K562 (cell line): Measurements from ENCODE around the gene CD248. TPM values are rescaled to one million over a fixed set of nuclear protein-coding genes. Genes with fewer than 3 reads are reported as not detected.

Experiments used
- CHD4 ChIP-seq: fragments of 200-600 bp; sonication (generic); IDR thresholded peaks from 3 replicates; pipeline ENCODE4 v1.6.1; 2012; ENCODE audit warnings: low read depth, mild to moderate bottlenecking, mixed read lengths, low read length, inconsistent platforms; ENCODE audit not compliant: insufficient read depth, insufficient replicate concordance, poor library complexity, severe bottlenecking
- IRF2 ChIP-seq: sonication (generic); formaldehyde crosslinking; IDR thresholded peaks from 2 replicates; pipeline ENCODE4 v1.8.1; 2022; ENCODE audit warnings: mild to moderate bottlenecking, missing genetic modification reagents
- NONO ChIP-seq, 2 experiments: fragments of 200-400 bp in 1 of 2; fragments of 450-650 bp in 1 of 2; formaldehyde crosslinking in 1 of 2; IDR thresholded peaks; 2 replicates each; pipeline ENCODE4 v1.6.1; 2017; ENCODE audit warnings: low read depth in 2 of 2, mild to moderate bottlenecking in 2 of 2, moderate library complexity in 2 of 2, low read length in 1 of 2
- NR2C1 ChIP-seq, 2 experiments: fragments of 450-650 bp; IDR thresholded peaks; 2 replicates each; pipeline ENCODE4 v1.6.1; 2017; ENCODE audit warnings: mild to moderate bottlenecking in 2 of 2, antibody characterized with exemption in 1 of 2, inconsistent platforms in 1 of 2, missing compliant biosample characterization in 1 of 2, missing genetic modification characterization in 1 of 2
- RAD51 ChIP-seq: fragments of 450-650 bp; IDR thresholded peaks from 2 replicates; pipeline ENCODE4 v1.7.1; 2016; ENCODE audit warnings: low read depth, mild to moderate bottlenecking, borderline replicate concordance
- SAFB ChIP-seq: fragments of 200-400 bp; formaldehyde crosslinking; IDR thresholded peaks from 2 replicates; pipeline ENCODE4 v1.6.1; 2017; ENCODE audit warnings: low read depth, low read length, borderline replicate concordance
- SNIP1 ChIP-seq: fragments of 450-650 bp; IDR thresholded peaks from 2 replicates; pipeline ENCODE4 v1.7.1; 2017; ENCODE audit warnings: low read depth, mild to moderate bottlenecking
- ZEB2 ChIP-seq: fragments of 450-650 bp; IDR thresholded peaks from 2 replicates; pipeline ENCODE4 v1.6.1; 2016
- ZNF224 ChIP-seq: sonication (generic); formaldehyde crosslinking; IDR thresholded peaks from 2 replicates; pipeline ENCODE4 v1.8.0; 2022; ENCODE audit warnings: mild to moderate bottlenecking, missing genetic modification reagents
- ZNF436 ChIP-seq: fragments of 250-450, 450-650 bp; sonication (Bioruptor Pico); formaldehyde crosslinking; IDR thresholded peaks from 2 replicates; pipeline ENCODE4 v1.7.0; 2020; ENCODE audit warnings: mild to moderate bottlenecking
- polyA plus RNA-seq, 8 experiments: library from polyadenylated mRNA; depleted of rRNA in 4 of 8; stranded (reverse) in 5 of 8; unstranded in 3 of 8; fragments of >200 nt; fragmentation: Nextera tagmentation in 2 of 8; fragmentation: Illumina TruSeq in 1 of 8; extraction: Ambion mirVana in 2 of 8; extraction: Trizol in 1 of 8; gene quantifications; 2 replicates each; pipeline versions ENCODE4 v1.2.1 to v1.2.3, GENCODE V29; 2011 to 2014; ENCODE audit warnings: inconsistent platforms in 1 of 8, missing spikeins in 1 of 8
- total RNA-seq, 7 experiments: library from RNA; depleted of rRNA in 6 of 7; stranded (reverse); fragments of >200 nt in 6 of 7; fragmentation: Illumina TruSeq in 2 of 7; extraction: Trizol in 2 of 7; gene quantifications; 2 replicates each; pipeline versions ENCODE4 v1.2.1 to v1.2.3, GENCODE V29; 2011 to 2021; ENCODE audit warnings: low replicate concordance in 1 of 7
- TF ChIP-seq, protein P1 (sequence below), 2 experiments: IDR thresholded peaks; 2 replicates each; pipeline ENCODE4 v1.6.1; 2011; ENCODE audit warnings: borderline replicate concordance in 1 of 2, control low read depth in 1 of 2, low read depth in 1 of 2, low read length in 1 of 2, mild to moderate bottlenecking in 1 of 2, mixed read lengths in 1 of 2, moderate library complexity in 1 of 2; ENCODE audit not compliant: insufficient read depth in 1 of 2, insufficient read length in 1 of 2, poor library complexity in 1 of 2, severe bottlenecking in 1 of 2; ENCODE audit errors: extremely low read depth in 1 of 2
- TF ChIP-seq, protein P2 (sequence below): sonication (generic); formaldehyde crosslinking; IDR thresholded peaks from 2 replicates; pipeline ENCODE4 v1.8.1; 2023; ENCODE audit warnings: mild to moderate bottlenecking, missing genetic modification reagents
- TF ChIP-seq, protein P3 (sequence below): sonication (generic); formaldehyde crosslinking; IDR thresholded peaks from 2 replicates; pipeline ENCODE4 v1.9.0; 2022; ENCODE audit warnings: mild to moderate bottlenecking, missing genetic modification reagents
- TF ChIP-seq, protein P4 (sequence below): fragments of 250-450 bp; sonication (Bioruptor Pico); IDR thresholded peaks from 2 replicates; pipeline ENCODE4 v1.8.0; 2021; ENCODE audit warnings: borderline replicate concordance, mild to moderate bottlenecking, moderate library complexity; ENCODE audit not compliant: poor library complexity, severe bottlenecking
- TF ChIP-seq, protein P5 (sequence below): sonication (generic); formaldehyde crosslinking; IDR thresholded peaks from 2 replicates; pipeline ENCODE4 v1.8.0; 2023; ENCODE audit warnings: missing genetic modification reagents, mild to moderate bottlenecking, borderline replicate concordance

Gene CD248
- total and polyA plus RNA-seq, 9 of the 15 experiments (the other 6 are each of a cell fraction or from before 2014, with no cell fraction given), result 0.09 TPM; not detected in 8

DNA sequence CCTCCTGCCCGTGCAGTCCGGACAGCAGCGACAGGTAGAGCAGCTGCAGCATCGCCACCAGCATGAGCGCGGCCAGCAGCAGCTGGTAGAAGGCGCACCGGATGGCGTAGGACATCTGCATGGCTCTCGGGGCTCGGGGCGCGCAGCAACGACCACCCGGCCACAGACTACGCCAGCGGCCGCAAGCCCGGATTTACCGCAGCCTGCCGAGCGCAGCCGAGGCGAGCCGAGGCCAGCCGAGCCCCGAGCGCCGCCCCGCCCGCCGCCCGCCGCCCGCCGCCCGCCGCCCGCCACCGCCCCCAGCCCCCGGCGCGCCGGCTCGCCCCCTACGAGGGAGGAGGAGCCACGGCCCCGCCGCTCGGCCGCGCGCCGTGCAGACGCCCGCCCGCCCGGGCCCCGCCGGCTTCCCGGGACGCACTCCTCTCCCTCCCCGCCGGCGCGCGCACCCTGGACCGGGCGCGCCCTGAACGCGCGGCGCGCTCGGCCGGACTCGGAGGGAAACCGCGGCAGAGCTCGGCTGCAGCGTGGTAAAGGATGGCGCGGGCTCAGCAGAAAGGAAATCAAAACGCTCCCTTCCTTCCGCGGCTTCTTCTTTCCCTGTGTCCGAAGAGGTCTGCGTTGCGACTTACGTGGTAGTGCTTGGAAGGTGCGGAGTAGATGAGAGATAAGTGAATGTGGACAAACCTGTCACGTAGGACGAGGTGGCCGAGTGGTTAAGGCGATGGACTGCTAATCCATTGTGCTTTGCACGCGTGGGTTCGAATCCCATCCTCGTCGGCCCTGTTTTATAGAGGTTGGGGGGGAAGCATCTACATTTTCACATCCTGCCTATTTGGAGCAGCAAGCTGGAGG, 30.8 kb upstream of the CD248 start, which contains the start of gene B4GAT1 (continued):
- TF ChIP-seq, protein P1, sequence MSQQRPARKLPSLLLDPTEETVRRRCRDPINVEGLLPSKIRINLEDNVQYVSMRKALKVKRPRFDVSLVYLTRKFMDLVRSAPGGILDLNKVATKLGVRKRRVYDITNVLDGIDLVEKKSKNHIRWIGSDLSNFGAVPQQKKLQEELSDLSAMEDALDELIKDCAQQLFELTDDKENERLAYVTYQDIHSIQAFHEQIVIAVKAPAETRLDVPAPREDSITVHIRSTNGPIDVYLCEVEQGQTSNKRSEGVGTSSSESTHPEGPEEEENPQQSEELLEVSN (IDR thresholded peaks at IDR 0.05; ENCODE audit: borderline replicate concordance in 1 of 2, extremely low read depth in 1 of 2, insufficient read depth in 1 of 2, insufficient read length in 1 of 2, low read depth in 1 of 2, low read length in 1 of 2, poor library complexity in 1 of 2, severe bottlenecking in 1 of 2), result peak in 1 of 2 experiments; percentile 42
- TF ChIP-seq, protein P2, sequence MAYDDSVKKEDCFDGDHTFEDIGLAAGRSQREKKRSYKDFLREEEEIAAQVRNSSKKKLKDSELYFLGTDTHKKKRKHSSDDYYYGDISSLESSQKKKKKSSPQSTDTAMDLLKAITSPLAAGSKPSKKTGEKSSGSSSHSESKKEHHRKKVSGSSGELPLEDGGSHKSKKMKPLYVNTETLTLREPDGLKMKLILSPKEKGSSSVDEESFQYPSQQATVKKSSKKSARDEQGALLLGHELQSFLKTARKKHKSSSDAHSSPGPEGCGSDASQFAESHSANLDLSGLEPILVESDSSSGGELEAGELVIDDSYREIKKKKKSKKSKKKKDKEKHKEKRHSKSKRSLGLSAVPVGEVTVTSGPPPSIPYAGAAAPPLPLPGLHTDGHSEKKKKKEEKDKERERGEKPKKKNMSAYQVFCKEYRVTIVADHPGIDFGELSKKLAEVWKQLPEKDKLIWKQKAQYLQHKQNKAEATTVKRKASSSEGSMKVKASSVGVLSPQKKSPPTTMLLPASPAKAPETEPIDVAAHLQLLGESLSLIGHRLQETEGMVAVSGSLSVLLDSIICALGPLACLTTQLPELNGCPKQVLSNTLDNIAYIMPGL (CRISPR knock-in tag), result peak; percentile 87
- TF ChIP-seq NONO (IDR thresholded peaks at IDR 0.05; ENCODE audit: low read depth in 2 of 2, low read length in 1 of 2), result no peak
- no peak for TF ChIP-seq ZNF436
- TF ChIP-seq, protein P3, sequence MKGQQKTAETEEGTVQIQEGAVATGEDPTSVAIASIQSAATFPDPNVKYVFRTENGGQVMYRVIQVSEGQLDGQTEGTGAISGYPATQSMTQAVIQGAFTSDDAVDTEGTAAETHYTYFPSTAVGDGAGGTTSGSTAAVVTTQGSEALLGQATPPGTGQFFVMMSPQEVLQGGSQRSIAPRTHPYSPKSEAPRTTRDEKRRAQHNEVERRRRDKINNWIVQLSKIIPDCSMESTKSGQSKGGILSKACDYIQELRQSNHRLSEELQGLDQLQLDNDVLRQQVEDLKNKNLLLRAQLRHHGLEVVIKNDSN (CRISPR knock-in tag), result no peak
- no peak for TF ChIP-seq RAD51
- no peak for TF ChIP-seq SNIP1
- TF ChIP-seq ZEB2, result no peak
- TF ChIP-seq SAFB, result no peak
- TF ChIP-seq CHD4, result no peak
- TF ChIP-seq, protein P4, sequence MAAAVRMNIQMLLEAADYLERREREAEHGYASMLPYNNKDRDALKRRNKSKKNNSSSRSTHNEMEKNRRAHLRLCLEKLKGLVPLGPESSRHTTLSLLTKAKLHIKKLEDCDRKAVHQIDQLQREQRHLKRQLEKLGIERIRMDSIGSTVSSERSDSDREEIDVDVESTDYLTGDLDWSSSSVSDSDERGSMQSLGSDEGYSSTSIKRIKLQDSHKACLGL (CRISPR knock-in tag), result no peak
- no peak for TF ChIP-seq ZNF224
- TF ChIP-seq, protein P5, sequence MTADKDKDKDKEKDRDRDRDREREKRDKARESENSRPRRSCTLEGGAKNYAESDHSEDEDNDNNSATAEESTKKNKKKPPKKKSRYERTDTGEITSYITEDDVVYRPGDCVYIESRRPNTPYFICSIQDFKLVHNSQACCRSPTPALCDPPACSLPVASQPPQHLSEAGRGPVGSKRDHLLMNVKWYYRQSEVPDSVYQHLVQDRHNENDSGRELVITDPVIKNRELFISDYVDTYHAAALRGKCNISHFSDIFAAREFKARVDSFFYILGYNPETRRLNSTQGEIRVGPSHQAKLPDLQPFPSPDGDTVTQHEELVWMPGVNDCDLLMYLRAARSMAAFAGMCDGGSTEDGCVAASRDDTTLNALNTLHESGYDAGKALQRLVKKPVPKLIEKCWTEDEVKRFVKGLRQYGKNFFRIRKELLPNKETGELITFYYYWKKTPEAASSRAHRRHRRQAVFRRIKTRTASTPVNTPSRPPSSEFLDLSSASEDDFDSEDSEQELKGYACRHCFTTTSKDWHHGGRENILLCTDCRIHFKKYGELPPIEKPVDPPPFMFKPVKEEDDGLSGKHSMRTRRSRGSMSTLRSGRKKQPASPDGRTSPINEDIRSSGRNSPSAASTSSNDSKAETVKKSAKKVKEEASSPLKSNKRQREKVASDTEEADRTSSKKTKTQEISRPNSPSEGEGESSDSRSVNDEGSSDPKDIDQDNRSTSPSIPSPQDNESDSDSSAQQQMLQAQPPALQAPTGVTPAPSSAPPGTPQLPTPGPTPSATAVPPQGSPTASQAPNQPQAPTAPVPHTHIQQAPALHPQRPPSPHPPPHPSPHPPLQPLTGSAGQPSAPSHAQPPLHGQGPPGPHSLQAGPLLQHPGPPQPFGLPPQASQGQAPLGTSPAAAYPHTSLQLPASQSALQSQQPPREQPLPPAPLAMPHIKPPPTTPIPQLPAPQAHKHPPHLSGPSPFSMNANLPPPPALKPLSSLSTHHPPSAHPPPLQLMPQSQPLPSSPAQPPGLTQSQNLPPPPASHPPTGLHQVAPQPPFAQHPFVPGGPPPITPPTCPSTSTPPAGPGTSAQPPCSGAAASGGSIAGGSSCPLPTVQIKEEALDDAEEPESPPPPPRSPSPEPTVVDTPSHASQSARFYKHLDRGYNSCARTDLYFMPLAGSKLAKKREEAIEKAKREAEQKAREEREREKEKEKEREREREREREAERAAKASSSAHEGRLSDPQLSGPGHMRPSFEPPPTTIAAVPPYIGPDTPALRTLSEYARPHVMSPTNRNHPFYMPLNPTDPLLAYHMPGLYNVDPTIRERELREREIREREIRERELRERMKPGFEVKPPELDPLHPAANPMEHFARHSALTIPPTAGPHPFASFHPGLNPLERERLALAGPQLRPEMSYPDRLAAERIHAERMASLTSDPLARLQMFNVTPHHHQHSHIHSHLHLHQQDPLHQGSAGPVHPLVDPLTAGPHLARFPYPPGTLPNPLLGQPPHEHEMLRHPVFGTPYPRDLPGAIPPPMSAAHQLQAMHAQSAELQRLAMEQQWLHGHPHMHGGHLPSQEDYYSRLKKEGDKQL (CRISPR knock-in tag), result no peak
- TF ChIP-seq IRF2 (CRISPR knock-in tag), result no peak
- no peak for TF ChIP-seq NR2C1 (IDR thresholded peaks at IDR 0.05)
- TF ChIP-seq NR2C1 (tag; IDR thresholded peaks at IDR 0.05), result peak; percentile 20; the same call in 1 of the 2 replicates
